Breast epithelium (tissue), 3 donors: ENCODE data around the gene KCNH3.

Source experiments
- POLR2A ChIP-seq: fragments of 450-650 bp; IDR thresholded peaks from one replicate; pipeline ENCODE4 v1.6.1; 2016; ENCODE audit warnings: antibody characterized with exemption, mild to moderate bottlenecking, moderate library complexity
- TF ChIP-seq, protein P1 (sequence below), 3 donors: fragments of 450-650 bp; IDR thresholded peaks; one replicate each; pipeline ENCODE4 v1.5.1; 2016 to 2017; ENCODE audit warnings: antibody characterized with exemption in 3 of 3, mild to moderate bottlenecking in 3 of 3, moderate library complexity in 3 of 3

DNA sequence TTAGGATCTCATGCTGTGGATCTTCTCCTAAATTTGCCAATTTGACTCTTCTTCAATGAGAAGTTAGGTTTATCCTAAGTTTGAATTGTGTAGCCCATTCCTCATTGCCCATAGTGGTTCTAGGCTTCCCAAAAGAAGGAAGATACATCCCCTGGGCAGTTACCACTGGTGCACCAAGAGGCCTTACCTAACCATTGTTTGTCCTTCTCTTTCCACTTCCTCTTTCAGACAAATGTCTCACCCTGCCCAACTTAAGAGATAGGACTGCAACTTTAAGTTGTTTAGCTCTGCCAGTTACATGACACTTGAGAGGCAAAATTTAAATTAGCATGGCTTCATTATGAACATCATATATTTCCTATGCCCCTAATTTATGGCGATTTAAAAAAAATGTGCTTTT, 9.4 kb upstream of the KCNH3 start:
- TF ChIP-seq, protein P1, sequence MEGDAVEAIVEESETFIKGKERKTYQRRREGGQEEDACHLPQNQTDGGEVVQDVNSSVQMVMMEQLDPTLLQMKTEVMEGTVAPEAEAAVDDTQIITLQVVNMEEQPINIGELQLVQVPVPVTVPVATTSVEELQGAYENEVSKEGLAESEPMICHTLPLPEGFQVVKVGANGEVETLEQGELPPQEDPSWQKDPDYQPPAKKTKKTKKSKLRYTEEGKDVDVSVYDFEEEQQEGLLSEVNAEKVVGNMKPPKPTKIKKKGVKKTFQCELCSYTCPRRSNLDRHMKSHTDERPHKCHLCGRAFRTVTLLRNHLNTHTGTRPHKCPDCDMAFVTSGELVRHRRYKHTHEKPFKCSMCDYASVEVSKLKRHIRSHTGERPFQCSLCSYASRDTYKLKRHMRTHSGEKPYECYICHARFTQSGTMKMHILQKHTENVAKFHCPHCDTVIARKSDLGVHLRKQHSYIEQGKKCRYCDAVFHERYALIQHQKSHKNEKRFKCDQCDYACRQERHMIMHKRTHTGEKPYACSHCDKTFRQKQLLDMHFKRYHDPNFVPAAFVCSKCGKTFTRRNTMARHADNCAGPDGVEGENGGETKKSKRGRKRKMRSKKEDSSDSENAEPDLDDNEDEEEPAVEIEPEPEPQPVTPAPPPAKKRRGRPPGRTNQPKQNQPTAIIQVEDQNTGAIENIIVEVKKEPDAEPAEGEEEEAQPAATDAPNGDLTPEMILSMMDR (IDR thresholded peaks at IDR 0.05), result no peak
- no peak for TF ChIP-seq POLR2A
